Mammary epithelial cell (primary cell): ENCODE results near the gene MKI67.

Experiments used
- CTCF ChIP-seq, 2 donors: IDR thresholded peaks in 1 of 2; conservative IDR thresholded peaks in 1 of 2; 2 replicates each; pipeline ENCODE4 v1.5.1; 2011 to 2012; ENCODE audit warnings: inconsistent platforms in 2 of 2, low read length in 2 of 2, mild to moderate bottlenecking in 2 of 2, control low read depth in 1 of 2, low read depth in 1 of 2; ENCODE audit not compliant: insufficient read depth in 1 of 2; ENCODE audit errors: extremely low read depth in 1 of 2
- EZH2 ChIP-seq: IDR thresholded peaks from 2 replicates; pipeline ENCODE4 v1.6.1; 2012; ENCODE audit warnings: low read length, inconsistent platforms, borderline replicate concordance

- TF ChIP-seq CTCF (conservative IDR thresholded peaks at IDR 0.05 in 1 of 2, IDR thresholded peaks at IDR 0.05 in 1 of 2; ENCODE audit: extremely low read depth in 1 of 2, insufficient read depth in 1 of 2, low read depth in 1 of 2, low read length in 2 of 2) (no peak), EZH2 (no peak)
These were observed 45.6 kb downstream of the MKI67 start for GRCh38 chr10:128080641-128081040.
